Fibroblast of skin of left biceps (primary cell): ENCODE results near the gene LSM3.

ENCODE experiments used
- DNase-seq, 2 experiments: peaks; one replicate each; pipeline ENCODE4 v3.0.0-alpha.2; 2013; ENCODE audit warnings: low read depth in 2 of 2

Gene LSM3

GRCh38 chr3:14178247-14179113, at the start of gene LSM3, which contains the start of gene XPC:
Gene LSM3, plus strand, starts transcription at chr3:14178817. Its CDS starts 44 bp downstream, at chr3:14178861.
Gene XPC, minus strand, starts transcription at chr3:14178601. Its CDS starts 33 bp downstream, at chr3:14178568.
- peak; percentile 98 to 99 for DNase-seq

GRCh38 chr3:14129296-14129695, 49.3 kb upstream of the LSM3 start:
- DNase-seq = no peak

GRCh38 chr3:14130230-14130629, 48.4 kb upstream of the LSM3 start:
- DNase-seq = no peak

GRCh38 chr3:14130707-14131106, 47.9 kb upstream of the LSM3 start:
- no peak for DNase-seq

- DNase-seq = no peak
Observed at GRCh38 chr3:14131134-14131533, 47.5 kb upstream of the LSM3 start.

GRCh38 chr3:14132120-14132519, 46.5 kb upstream of the LSM3 start:
- no peak for DNase-seq

- no peak for DNase-seq
Observed at GRCh38 chr3:14132689-14133088, 45.9 kb upstream of the LSM3 start.

GRCh38 chr3:14133188-14133800, 45.3 kb upstream of the LSM3 start:
- no peak for DNase-seq

- DNase-seq = no peak
Observed at GRCh38 chr3:14133876-14134275, 44.7 kb upstream of the LSM3 start.

- no peak for DNase-seq
Observed at GRCh38 chr3:14134291-14134690, 44.3 kb upstream of the LSM3 start.

GRCh38 chr3:14135581-14135980, 43.0 kb upstream of the LSM3 start:
- no peak for DNase-seq

- no peak for DNase-seq
Observed at GRCh38 chr3:14137004-14137403, 41.6 kb upstream of the LSM3 start.

GRCh38 chr3:14137445-14137844, 41.2 kb upstream of the LSM3 start:
- no peak for DNase-seq

GRCh38 chr3:14138109-14138877, 40.3 kb upstream of the LSM3 start:
- no peak for DNase-seq

GRCh38 chr3:14138878-14139655, 39.5 kb upstream of the LSM3 start:
- no peak for DNase-seq

- no peak for DNase-seq
Observed at GRCh38 chr3:14139771-14140170, 38.8 kb upstream of the LSM3 start.

GRCh38 chr3:14140668-14141067, 37.9 kb upstream of the LSM3 start:
- DNase-seq = no peak

- no peak for DNase-seq
Observed at GRCh38 chr3:14141144-14141543, 37.5 kb upstream of the LSM3 start.

GRCh38 chr3:14141602-14142341, 36.8 kb upstream of the LSM3 start:
- no peak for DNase-seq

- no peak for DNase-seq
Observed at GRCh38 chr3:14142567-14143270, 35.9 kb upstream of the LSM3 start.
